ENCODE results near the gene CD99L2.

GRCh38 chrX:150761176-150761818 lies 137.2 kb downstream of the CD99L2 start:
- TF ChIP-seq CTCF (conservative IDR thresholded peaks at IDR 0.05; ENCODE audit: low read length), result no peak
- no peak for TF ChIP-seq EZH2phosphoT487 (IDR thresholded peaks at IDR 0.05; ENCODE audit: borderline replicate concordance, low read depth, low read length)

Data from OCI-LY7 (cell line).